A549 (cell line): ENCODE data around the gene SART3.

Experiments used
- CBX2 ChIP-seq: fragments of 200-600 bp; sonication (generic); IDR thresholded peaks from 2 replicates; pipeline ENCODE4 v1.6.1; 2016; ENCODE audit warnings: low read depth, mild to moderate bottlenecking, borderline replicate concordance
- CBX8 ChIP-seq: fragments of 200-600 bp; sonication (generic); IDR thresholded peaks from 2 replicates; pipeline ENCODE4 v1.6.1; 2016
- CTCF ChIP-seq: fragments of >200 bp; sonication (Bioruptor Twin); formaldehyde crosslinking; IDR thresholded peaks from 3 replicates; pipeline ENCODE4 v1.5.1; 2016
- EP300 ChIP-seq, 2 experiments: fragments of >200 bp; sonication (Bioruptor Twin); formaldehyde crosslinking; IDR thresholded peaks; 2 replicates in 1 of 2; 3 replicates in 1 of 2; pipeline ENCODE4 v1.6.1; 2016 to 2017
- FOSB ChIP-seq: fragments of 250-450 bp; sonication (Bioruptor Pico); IDR thresholded peaks from 2 replicates; pipeline ENCODE4 v1.5.0; 2020; ENCODE audit warnings: mild to moderate bottlenecking, moderate library complexity
- FOSL2 ChIP-seq, 2 experiments: fragments of 450-650 bp in 1 of 2; fragments of >200 bp in 1 of 2; sonication (Bioruptor Twin) in 1 of 2; formaldehyde crosslinking; IDR thresholded peaks; 2 replicates each; pipeline versions ENCODE4 v1.5.0 to v1.6.1; 2016 to 2020; ENCODE audit warnings: mild to moderate bottlenecking in 1 of 2, moderate library complexity in 1 of 2
- HOXA7 ChIP-seq: fragments of 250-450 bp; sonication (Bioruptor Pico); IDR thresholded peaks from 2 replicates; pipeline ENCODE4 v1.5.0; 2020; ENCODE audit warnings: mild to moderate bottlenecking, moderate library complexity
- KDM1A ChIP-seq: fragments of 200-600 bp; sonication (generic); IDR thresholded peaks from 2 replicates; pipeline ENCODE4 v1.6.1; 2016; ENCODE audit warnings: low read depth, mild to moderate bottlenecking
- POLR2A ChIP-seq: IDR thresholded peaks from 2 replicates; pipeline ENCODE4 v1.6.1; 2012; ENCODE audit warnings: mild to moderate bottlenecking, low read length
- SMC3 ChIP-seq: fragments of >200 bp; sonication (Bioruptor Twin); formaldehyde crosslinking; IDR thresholded peaks from 3 replicates; pipeline ENCODE4 v1.6.1; 2018; ENCODE audit warnings: inconsistent platforms
- SREBF2 ChIP-seq: fragments of 450-650 bp; IDR thresholded peaks from 2 replicates; pipeline ENCODE4 v1.6.1; 2014; ENCODE audit warnings: mild to moderate bottlenecking, moderate library complexity

- TF ChIP-seq CTCF = no peak
- TF ChIP-seq EP300 (IDR thresholded peaks at IDR 0.05) = no peak
- TF ChIP-seq HOXA7 (CRISPR knock-in tag) = no peak
- no peak for TF ChIP-seq CBX2
- TF ChIP-seq CBX8 = no peak
- TF ChIP-seq POLR2A = no peak
- TF ChIP-seq FOSB (CRISPR knock-in tag) = no peak
- no peak for TF ChIP-seq KDM1A
- no peak for TF ChIP-seq SMC3
- TF ChIP-seq FOSL2 (IDR thresholded peaks at IDR 0.05) = no peak
- TF ChIP-seq FOSL2 (CRISPR knock-in tag; IDR thresholded peaks at IDR 0.05) = no peak
- no peak for TF ChIP-seq SREBF2
These were observed 43.5 kb downstream of the SART3 start for GRCh38 chr12:108517288-108518100.
